HepG2 (cell line): Measurements from ENCODE around the gene CD248. TPM values are rescaled to one million over a fixed set of nuclear protein-coding genes. Genes with fewer than 3 reads are reported as not detected.

ENCODE experiments used
- ASH2L ChIP-seq: fragments of 300-600, 200-600 bp; sonication (generic); IDR thresholded peaks from 2 replicates; pipeline ENCODE4 v1.7.0; 2017; ENCODE audit warnings: low read depth, mild to moderate bottlenecking, moderate library complexity, mixed read lengths, low read length; ENCODE audit not compliant: insufficient read length
- ATF7-NPFF ChIP-seq: sonication (generic); formaldehyde crosslinking; IDR thresholded peaks from 2 replicates; pipeline ENCODE4 v1.8.1; 2023; ENCODE audit warnings: mild to moderate bottlenecking, low read depth, missing genetic modification reagents, moderate library complexity
- CBFB ChIP-seq: sonication (generic); formaldehyde crosslinking; IDR thresholded peaks from 2 replicates; pipeline ENCODE4 v1.4.0; 2020; ENCODE audit warnings: missing genetic modification reagents
- CBX5 ChIP-seq: sonication (generic); formaldehyde crosslinking; IDR thresholded peaks from 2 replicates; pipeline ENCODE4 v1.4.0; 2020; ENCODE audit warnings: missing genetic modification reagents, borderline replicate concordance
- CHCHD3 ChIP-seq: sonication (generic); formaldehyde crosslinking; IDR thresholded peaks from 2 replicates; pipeline ENCODE4 v1.8.0; 2022; ENCODE audit warnings: mild to moderate bottlenecking, missing genetic modification reagents, moderate library complexity
- FOXO1 ChIP-seq: sonication (generic); formaldehyde crosslinking; IDR thresholded peaks from 2 replicates; pipeline ENCODE4 v1.4.0; 2020; ENCODE audit warnings: missing genetic modification reagents
- HDAC6 ChIP-seq: fragments of 200-600 bp; sonication (generic); IDR thresholded peaks from 2 replicates; pipeline ENCODE4 v1.7.0; 2017; ENCODE audit warnings: mild to moderate bottlenecking, antibody characterized with exemption, low read length, low read depth
- HOXA9 ChIP-seq: sonication (generic); formaldehyde crosslinking; IDR thresholded peaks from 2 replicates; pipeline ENCODE4 v1.8.1; 2022; ENCODE audit warnings: missing genetic modification reagents, mild to moderate bottlenecking, moderate library complexity, borderline replicate concordance
- KDM4B ChIP-seq: sonication (generic); formaldehyde crosslinking; IDR thresholded peaks from 2 replicates; pipeline ENCODE4 v1.4.0; 2020; ENCODE audit warnings: missing genetic modification reagents
- MIXL1 ChIP-seq: IDR thresholded peaks from 2 replicates; pipeline ENCODE4 v1.6.1; 2016
- ONECUT2 ChIP-seq: sonication (generic); formaldehyde crosslinking; IDR thresholded peaks from 2 replicates; pipeline ENCODE4 v1.4.0; 2020; ENCODE audit warnings: missing genetic modification reagents
- PAWR ChIP-seq: sonication (generic); formaldehyde crosslinking; IDR thresholded peaks from 2 replicates; pipeline ENCODE4 v1.4.0; 2020; ENCODE audit warnings: missing genetic modification reagents, mild to moderate bottlenecking, borderline replicate concordance
- PRMT3 ChIP-seq: sonication (generic); formaldehyde crosslinking; IDR thresholded peaks from 2 replicates; pipeline ENCODE4 v1.8.1; 2022; ENCODE audit warnings: low read depth, mild to moderate bottlenecking, moderate library complexity, missing genetic modification reagents, borderline replicate concordance
- TOE1 ChIP-seq: sonication (generic); formaldehyde crosslinking; IDR thresholded peaks from 2 replicates; pipeline ENCODE4 v1.4.0; 2020; ENCODE audit warnings: mild to moderate bottlenecking, missing genetic modification reagents
- YEATS4 ChIP-seq: sonication (generic); formaldehyde crosslinking; IDR thresholded peaks from 2 replicates; pipeline ENCODE4 v1.4.0; 2020; ENCODE audit warnings: missing genetic modification reagents, borderline replicate concordance
- ZNF263 ChIP-seq: sonication (generic); formaldehyde crosslinking; IDR thresholded peaks from 2 replicates; pipeline ENCODE4 v1.4.0; 2020; ENCODE audit warnings: missing genetic modification reagents
- ZNF564 ChIP-seq: sonication (generic); formaldehyde crosslinking; IDR thresholded peaks from 2 replicates; pipeline ENCODE4 v1.8.1; 2023; ENCODE audit warnings: mild to moderate bottlenecking, missing genetic modification reagents
- ZNF570 ChIP-seq: sonication (generic); formaldehyde crosslinking; IDR thresholded peaks from 2 replicates; pipeline ENCODE4 v1.4.0; 2020; ENCODE audit warnings: mild to moderate bottlenecking, missing genetic modification reagents, borderline replicate concordance
- ZNF607 ChIP-seq: sonication (generic); formaldehyde crosslinking; IDR thresholded peaks from 2 replicates; pipeline ENCODE4 v1.5.1; 2020; ENCODE audit warnings: missing genetic modification reagents, mild to moderate bottlenecking, borderline replicate concordance
- ZNF660 ChIP-seq: sonication (generic); formaldehyde crosslinking; IDR thresholded peaks from 2 replicates; pipeline ENCODE4 v1.5.1; 2020; ENCODE audit warnings: mild to moderate bottlenecking, low read depth, missing genetic modification reagents, borderline replicate concordance
- ZNF761 ChIP-seq: sonication (generic); formaldehyde crosslinking; conservative IDR thresholded peaks from 2 replicates; pipeline ENCODE4 v1.4.0; 2020; ENCODE audit warnings: mild to moderate bottlenecking, missing genetic modification reagents
- ZNF777 ChIP-seq: sonication (generic); formaldehyde crosslinking; IDR thresholded peaks from 2 replicates; pipeline ENCODE4 v1.4.0; 2020; ENCODE audit warnings: missing genetic modification reagents
- polyA plus RNA-seq, 8 experiments: library from polyadenylated mRNA; depleted of rRNA in 3 of 8; stranded (reverse) in 7 of 8; unstranded in 1 of 8; fragments of >200 nt; fragmentation: Illumina TruSeq in 4 of 8; extraction: Trizol in 4 of 8; gene quantifications; 2 replicates each; pipeline versions ENCODE4 v1.2.1 to v1.2.3, GENCODE V29; 2011 to 2016; ENCODE audit warnings: low read depth in 4 of 8, missing spikeins in 1 of 8, mixed read lengths in 1 of 8; ENCODE audit not compliant: insufficient read depth in 1 of 8
- total RNA-seq, 5 experiments: library from RNA; depleted of rRNA; stranded (reverse); fragments of >200 nt; fragmentation: Illumina TruSeq; extraction: Trizol; gene quantifications; 2 replicates each; pipeline ENCODE4 v1.2.3, GENCODE V29; 2016; ENCODE audit warnings: low read depth in 1 of 5
- TF ChIP-seq, protein P1 (sequence below): IDR thresholded peaks from 2 replicates; pipeline ENCODE4 v1.6.1; 2016; ENCODE audit warnings: control low read depth
- TF ChIP-seq, protein P2 (sequence below): sonication (generic); formaldehyde crosslinking; IDR thresholded peaks from 2 replicates; pipeline ENCODE4 v1.4.0; 2020; ENCODE audit warnings: missing genetic modification reagents
- TF ChIP-seq, protein P3 (sequence below): sonication (generic); formaldehyde crosslinking; IDR thresholded peaks from 2 replicates; pipeline ENCODE4 v1.4.0; 2020; ENCODE audit warnings: missing genetic modification reagents
- TF ChIP-seq, protein P4 (sequence below): sonication (generic); formaldehyde crosslinking; IDR thresholded peaks from 2 replicates; pipeline ENCODE4 v1.4.0; 2020; ENCODE audit warnings: missing genetic modification reagents

Gene CD248
- total and polyA plus RNA-seq, 2 of the 13 experiments (the other 11 are each of a cell fraction or from before 2014, with no cell fraction given), result 0.25 to 0.35 TPM

DNA sequence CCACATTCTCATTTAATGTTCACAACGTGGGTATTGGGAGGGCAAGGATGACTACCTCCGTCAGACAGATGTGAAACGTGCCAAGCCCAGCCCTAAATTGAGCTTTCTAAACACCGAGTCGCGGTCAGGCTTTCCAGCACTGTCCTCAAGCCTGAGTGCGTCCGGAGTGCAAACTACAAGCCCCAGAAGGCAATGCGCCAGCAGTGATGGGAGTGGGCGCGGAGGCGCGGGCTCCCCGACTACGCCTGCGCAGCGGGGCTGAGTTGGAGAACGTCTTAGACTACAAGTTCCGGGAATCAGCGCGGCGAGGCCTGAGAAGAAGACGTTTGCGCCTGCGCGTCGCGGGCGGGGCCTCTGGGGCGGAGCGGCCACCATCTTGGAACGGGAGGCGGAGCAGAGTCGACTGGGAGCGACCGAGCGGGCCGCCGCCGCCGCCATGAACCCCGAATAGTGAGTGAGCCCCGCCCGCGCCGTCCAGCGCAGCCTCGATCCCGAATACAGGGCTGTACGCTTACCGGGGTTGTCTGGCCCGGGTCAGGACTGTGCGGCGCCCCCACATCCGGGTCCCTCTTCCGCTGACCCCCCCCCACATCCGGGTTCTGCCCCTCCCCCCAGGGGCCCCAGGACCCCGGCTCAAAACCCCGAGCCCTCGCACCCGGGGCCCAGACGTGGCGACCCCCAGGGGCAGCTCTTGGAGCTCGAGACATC lies 48.4 kb downstream of the CD248 start, which contains the start of gene RAB1B (continued):
- TF ChIP-seq ASH2L (no peak), PRMT3 (CRISPR knock-in tag) (no peak), ZNF761 (CRISPR knock-in tag) (0 out of 2 replicates have a peak, but pooled peaks have one; percentile 34), ZNF564 (CRISPR knock-in tag) (0 out of 2 replicates have a peak, but pooled peaks have one; percentile 15), ONECUT2 (CRISPR knock-in tag) (no peak), YEATS4 (no peak), CHCHD3 (CRISPR knock-in tag) (no peak), ZNF570 (CRISPR knock-in tag) (no peak), HDAC6 (no peak), HOXA9 (no peak), ZNF660 (CRISPR knock-in tag) (no peak), ATF7-NPFF (CRISPR knock-in tag) (no peak), MIXL1 (CRISPR knock-in tag) (0 out of 2 replicates have a peak, but pooled peaks have one; percentile 11), ZNF263 (no peak), FOXO1 (CRISPR knock-in tag) (no peak), ZNF607 (CRISPR knock-in tag) (no peak), CBX5 (CRISPR knock-in tag) (no peak), TOE1 (CRISPR knock-in tag) (no peak), PAWR (CRISPR knock-in tag) (no peak), KDM4B (no peak), CBFB (CRISPR knock-in tag) (no peak), ZNF777 (CRISPR knock-in tag) (no peak)
- TF ChIP-seq, protein P1, sequence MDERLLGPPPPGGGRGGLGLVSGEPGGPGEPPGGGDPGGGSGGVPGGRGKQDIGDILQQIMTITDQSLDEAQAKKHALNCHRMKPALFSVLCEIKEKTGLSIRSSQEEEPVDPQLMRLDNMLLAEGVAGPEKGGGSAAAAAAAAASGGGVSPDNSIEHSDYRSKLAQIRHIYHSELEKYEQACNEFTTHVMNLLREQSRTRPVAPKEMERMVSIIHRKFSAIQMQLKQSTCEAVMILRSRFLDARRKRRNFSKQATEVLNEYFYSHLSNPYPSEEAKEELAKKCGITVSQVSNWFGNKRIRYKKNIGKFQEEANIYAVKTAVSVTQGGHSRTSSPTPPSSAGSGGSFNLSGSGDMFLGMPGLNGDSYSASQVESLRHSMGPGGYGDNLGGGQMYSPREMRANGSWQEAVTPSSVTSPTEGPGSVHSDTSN (CRISPR knock-in tag), result no peak
- TF ChIP-seq, protein P2, sequence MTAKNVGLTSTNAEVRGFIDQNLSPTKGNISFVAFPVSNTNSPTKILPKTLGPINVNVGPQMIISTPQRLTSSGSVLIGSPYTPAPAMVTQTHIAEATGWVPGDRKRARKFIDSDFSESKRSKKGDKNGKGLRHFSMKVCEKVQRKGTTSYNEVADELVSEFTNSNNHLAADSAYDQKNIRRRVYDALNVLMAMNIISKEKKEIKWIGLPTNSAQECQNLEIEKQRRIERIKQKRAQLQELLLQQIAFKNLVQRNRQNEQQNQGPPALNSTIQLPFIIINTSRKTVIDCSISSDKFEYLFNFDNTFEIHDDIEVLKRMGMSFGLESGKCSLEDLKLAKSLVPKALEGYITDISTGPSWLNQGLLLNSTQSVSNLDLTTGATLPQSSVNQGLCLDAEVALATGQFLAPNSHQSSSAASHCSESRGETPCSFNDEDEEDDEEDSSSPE (CRISPR knock-in tag), result peak; percentile 88
- TF ChIP-seq, protein P3, sequence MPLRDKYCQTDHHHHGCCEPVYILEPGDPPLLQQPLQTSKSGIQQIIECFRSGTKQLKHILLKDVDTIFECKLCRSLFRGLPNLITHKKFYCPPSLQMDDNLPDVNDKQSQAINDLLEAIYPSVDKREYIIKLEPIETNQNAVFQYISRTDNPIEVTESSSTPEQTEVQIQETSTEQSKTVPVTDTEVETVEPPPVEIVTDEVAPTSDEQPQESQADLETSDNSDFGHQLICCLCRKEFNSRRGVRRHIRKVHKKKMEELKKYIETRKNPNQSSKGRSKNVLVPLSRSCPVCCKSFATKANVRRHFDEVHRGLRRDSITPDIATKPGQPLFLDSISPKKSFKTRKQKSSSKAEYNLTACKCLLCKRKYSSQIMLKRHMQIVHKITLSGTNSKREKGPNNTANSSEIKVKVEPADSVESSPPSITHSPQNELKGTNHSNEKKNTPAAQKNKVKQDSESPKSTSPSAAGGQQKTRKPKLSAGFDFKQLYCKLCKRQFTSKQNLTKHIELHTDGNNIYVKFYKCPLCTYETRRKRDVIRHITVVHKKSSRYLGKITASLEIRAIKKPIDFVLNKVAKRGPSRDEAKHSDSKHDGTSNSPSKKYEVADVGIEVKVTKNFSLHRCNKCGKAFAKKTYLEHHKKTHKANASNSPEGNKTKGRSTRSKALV, result no peak
- TF ChIP-seq, protein P4, sequence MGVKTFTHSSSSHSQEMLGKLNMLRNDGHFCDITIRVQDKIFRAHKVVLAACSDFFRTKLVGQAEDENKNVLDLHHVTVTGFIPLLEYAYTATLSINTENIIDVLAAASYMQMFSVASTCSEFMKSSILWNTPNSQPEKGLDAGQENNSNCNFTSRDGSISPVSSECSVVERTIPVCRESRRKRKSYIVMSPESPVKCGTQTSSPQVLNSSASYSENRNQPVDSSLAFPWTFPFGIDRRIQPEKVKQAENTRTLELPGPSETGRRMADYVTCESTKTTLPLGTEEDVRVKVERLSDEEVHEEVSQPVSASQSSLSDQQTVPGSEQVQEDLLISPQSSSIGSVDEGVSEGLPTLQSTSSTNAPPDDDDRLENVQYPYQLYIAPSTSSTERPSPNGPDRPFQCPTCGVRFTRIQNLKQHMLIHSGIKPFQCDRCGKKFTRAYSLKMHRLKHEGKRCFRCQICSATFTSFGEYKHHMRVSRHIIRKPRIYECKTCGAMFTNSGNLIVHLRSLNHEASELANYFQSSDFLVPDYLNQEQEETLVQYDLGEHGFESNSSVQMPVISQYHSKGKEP, result no peak
